ENCODE measurements around the gene ARHGAP18.

The ARHGAP18 gene

DNA sequence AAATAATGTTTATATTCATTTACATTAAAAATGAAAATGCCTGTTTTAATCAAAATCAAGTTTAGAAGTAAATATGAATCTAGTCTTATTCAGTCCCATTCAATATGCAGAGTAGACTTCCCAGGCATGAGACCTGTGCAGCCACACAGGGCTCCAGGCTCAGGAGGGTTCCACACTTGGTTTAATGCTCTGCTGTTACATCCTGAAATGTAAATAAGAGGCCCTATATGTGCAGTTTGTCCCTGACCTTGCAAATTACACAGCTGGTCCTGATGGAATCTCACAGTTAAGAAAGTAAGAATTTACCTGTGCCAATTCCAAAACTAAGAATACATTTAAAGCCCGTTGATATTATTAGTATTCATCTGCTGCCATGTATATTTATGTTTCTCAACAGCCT lies 79.4 kb downstream of the ARHGAP18 start:
- Histone ChIP-seq H3K4me1 (ENCODE audit: control insufficient read depth in 5 of 5, insufficient read depth in 5 of 5, low read length in 5 of 5) (peaks cover 0 to 5% (median 0%) of the 10 kb centered on the region in 5 donors), H3K9ac (ENCODE audit: low read length in 5 of 5) (no peak overlapping the region), H3K27me3 (ENCODE audit: control insufficient read depth in 5 of 5, insufficient read depth in 4 of 5, low read length in 5 of 5) (no peaks in the 10 kb centered on the region), H3K36me3 (ENCODE audit: control insufficient read depth in 5 of 5, insufficient read depth in 5 of 5, low read length in 5 of 5) (peaks cover 9 to 24% (median 13%) of the 10 kb centered on the region in 5 donors), H3K9me3 (ENCODE audit: control insufficient read depth in 5 of 5, low read length in 5 of 5) (no peaks in the 10 kb centered on the region), H3K27ac (ENCODE audit: low read depth, low read length) (no peak overlapping the region), H3K4me3 (ENCODE audit: low read depth in 1 of 5, low read length in 5 of 5) (no peak overlapping the region)

DNA sequence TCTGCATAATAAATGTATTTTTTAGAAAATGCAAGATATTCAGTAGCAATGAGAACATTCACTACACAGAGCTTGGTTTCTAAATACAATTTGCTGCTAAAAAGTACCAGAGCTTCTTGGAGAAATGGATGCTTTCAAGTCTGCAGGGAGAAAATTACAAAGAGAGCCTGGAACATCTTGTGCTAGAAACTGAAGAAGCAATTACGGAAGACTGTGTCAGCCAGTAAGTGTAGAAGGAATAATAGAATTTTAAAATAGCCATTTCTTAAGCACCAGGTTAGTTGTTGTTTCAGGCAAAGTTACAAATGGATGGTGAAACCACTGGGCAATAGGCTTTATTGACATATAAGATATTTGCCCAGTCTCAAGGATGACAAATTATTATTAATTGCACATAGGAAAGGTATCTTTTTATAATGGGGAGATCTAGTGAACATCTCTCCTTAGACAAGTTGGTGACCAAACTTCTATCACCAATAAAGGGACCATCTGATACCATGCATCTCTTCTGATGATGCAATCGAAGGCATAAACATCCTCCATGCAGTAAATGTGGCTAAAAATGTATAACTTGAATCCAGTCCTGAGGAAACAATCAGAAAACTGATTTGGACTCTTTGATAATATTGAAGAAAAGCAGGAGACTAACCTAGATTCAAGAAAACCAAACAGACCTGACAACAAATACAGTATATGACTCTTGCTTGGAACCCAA lies 81.7 kb downstream of the ARHGAP18 start:
- Histone ChIP-seq H3K9ac (ENCODE audit: low read length in 5 of 5) (no peak overlapping the region), H3K9me3 (ENCODE audit: control insufficient read depth in 5 of 5, low read length in 5 of 5) (no peaks in the 10 kb centered on the region), H3K4me3 (ENCODE audit: low read depth in 1 of 5, low read length in 5 of 5) (no peak overlapping the region), H3K36me3 (ENCODE audit: control insufficient read depth in 5 of 5, insufficient read depth in 5 of 5, low read length in 5 of 5) (peaks cover 5 to 21% (median 13%) of the 10 kb centered on the region in 5 donors), H3K27ac (ENCODE audit: low read depth, low read length) (no peak overlapping the region), H3K27me3 (ENCODE audit: control insufficient read depth in 5 of 5, insufficient read depth in 4 of 5, low read length in 5 of 5) (no peaks in the 10 kb centered on the region), H3K4me1 (ENCODE audit: control insufficient read depth in 5 of 5, insufficient read depth in 5 of 5, low read length in 5 of 5) (no peaks in the 10 kb centered on the region)

- H3K4me3 ChIP-seq (ENCODE audit: low read depth in 1 of 5, low read length in 5 of 5) = no peak overlapping the region
- no peaks in the 10 kb centered on the region for H3K4me1 ChIP-seq (ENCODE audit: control insufficient read depth in 5 of 5, insufficient read depth in 5 of 5, low read length in 5 of 5)
- H3K27me3 ChIP-seq (ENCODE audit: control insufficient read depth in 5 of 5, insufficient read depth in 4 of 5, low read length in 5 of 5) = no peaks in the 10 kb centered on the region
- H3K36me3 ChIP-seq (ENCODE audit: control insufficient read depth in 5 of 5, insufficient read depth in 5 of 5, low read length in 5 of 5) = peaks cover 5 to 16% (median 12%) of the 10 kb centered on the region in 5 donors
- no peak overlapping the region for H3K9ac ChIP-seq (ENCODE audit: low read length in 5 of 5)
- H3K27ac ChIP-seq (ENCODE audit: low read depth, low read length) = no peak overlapping the region
- no peaks in the 10 kb centered on the region for H3K9me3 ChIP-seq (ENCODE audit: control insufficient read depth in 5 of 5, low read length in 5 of 5)
Measured at GRCh38 chr6:129624488-129624887, 85.5 kb downstream of the ARHGAP18 start.

DNA sequence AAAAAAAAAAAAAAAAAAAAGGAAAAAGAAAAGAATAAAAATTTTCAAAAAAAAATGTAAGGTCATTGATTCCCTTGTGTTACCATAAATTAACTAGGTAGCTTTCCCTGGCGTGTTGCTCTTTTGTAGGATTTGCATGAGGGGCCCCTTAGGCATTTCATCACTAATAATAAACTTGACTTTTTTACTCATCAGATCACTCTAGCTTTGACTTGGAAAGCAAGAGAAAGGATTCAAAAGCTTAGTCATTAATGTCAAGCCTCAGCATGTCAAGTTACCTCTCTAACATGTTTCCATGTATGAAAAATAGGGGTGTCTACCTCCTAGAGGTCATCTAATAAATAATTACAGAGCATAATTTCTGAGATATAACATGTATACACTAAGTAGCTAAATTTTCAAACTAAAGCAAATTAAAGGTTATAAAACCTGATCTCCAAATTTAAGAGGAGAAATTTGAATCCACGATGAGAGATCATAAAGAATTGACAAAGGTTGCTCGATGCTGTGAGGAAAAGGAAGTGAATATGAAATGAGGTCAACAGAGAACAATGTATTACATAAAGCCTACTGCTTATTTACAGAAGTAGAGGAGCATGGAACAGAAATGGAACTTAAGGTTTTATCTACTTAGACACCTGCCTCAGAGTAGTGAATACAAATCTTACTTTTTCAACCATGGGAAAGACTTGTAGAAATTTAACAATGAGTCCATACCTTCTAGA lies 86.8 kb downstream of the ARHGAP18 start:
- H3K4me3 ChIP-seq (ENCODE audit: low read depth in 1 of 5, low read length in 5 of 5) = no peak overlapping the region
- no peak overlapping the region for H3K9ac ChIP-seq (ENCODE audit: low read length in 5 of 5)
- peaks cover 0 to 12% (median 6%) of the 10 kb centered on the region in 5 donors for H3K36me3 ChIP-seq (ENCODE audit: control insufficient read depth in 5 of 5, insufficient read depth in 5 of 5, low read length in 5 of 5)
- H3K27me3 ChIP-seq (ENCODE audit: control insufficient read depth in 5 of 5, insufficient read depth in 4 of 5, low read length in 5 of 5) = no peaks in the 10 kb centered on the region
- H3K9me3 ChIP-seq (ENCODE audit: control insufficient read depth in 5 of 5, low read length in 5 of 5) = no peaks in the 10 kb centered on the region
- no peaks in the 10 kb centered on the region for H3K4me1 ChIP-seq (ENCODE audit: control insufficient read depth in 5 of 5, insufficient read depth in 5 of 5, low read length in 5 of 5)
- H3K27ac ChIP-seq (ENCODE audit: low read depth, low read length) = no peak overlapping the region

- Histone ChIP-seq H3K27me3 (ENCODE audit: control insufficient read depth in 5 of 5, insufficient read depth in 4 of 5, low read length in 5 of 5) (no peaks in the 10 kb centered on the region), H3K27ac (ENCODE audit: low read depth, low read length) (no peak overlapping the region), H3K9me3 (ENCODE audit: control insufficient read depth in 5 of 5, low read length in 5 of 5) (no peaks in the 10 kb centered on the region), H3K4me3 (ENCODE audit: low read depth in 1 of 5, low read length in 5 of 5) (no peak overlapping the region), H3K9ac (ENCODE audit: low read length in 5 of 5) (no peak overlapping the region), H3K4me1 (ENCODE audit: control insufficient read depth in 5 of 5, insufficient read depth in 5 of 5, low read length in 5 of 5) (no peaks in the 10 kb centered on the region), H3K36me3 (ENCODE audit: control insufficient read depth in 5 of 5, insufficient read depth in 5 of 5, low read length in 5 of 5) (peaks cover 0 to 19% (median 9%) of the 10 kb centered on the region in 5 donors)
Measured at GRCh38 chr6:129621252-129621651, 88.7 kb downstream of the ARHGAP18 start.

DNA sequence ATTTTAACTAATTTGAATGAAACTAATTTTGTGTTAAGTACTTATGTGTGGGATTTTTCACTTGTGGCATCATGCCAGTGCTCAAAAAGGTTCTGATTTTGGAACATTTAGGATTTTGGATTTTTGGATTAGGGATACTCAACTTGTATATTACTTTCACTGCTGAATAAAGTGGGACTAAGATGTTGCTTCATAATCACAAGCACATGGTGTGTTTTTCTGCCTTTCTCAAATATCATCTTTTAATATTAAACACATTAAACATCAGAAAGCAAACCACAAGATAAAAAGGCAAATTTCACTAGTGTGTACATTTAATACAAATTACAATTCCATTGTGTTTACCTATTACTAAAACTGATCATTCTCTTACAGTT lies 89.8 kb downstream of the ARHGAP18 start:
- H3K9me3 ChIP-seq (ENCODE audit: control insufficient read depth in 5 of 5, low read length in 5 of 5) = no peaks in the 10 kb centered on the region
- no peak overlapping the region for H3K9ac ChIP-seq (ENCODE audit: low read length in 5 of 5)
- no peaks in the 10 kb centered on the region for H3K27me3 ChIP-seq (ENCODE audit: control insufficient read depth in 5 of 5, insufficient read depth in 4 of 5, low read length in 5 of 5)
- no peaks in the 10 kb centered on the region for H3K4me1 ChIP-seq (ENCODE audit: control insufficient read depth in 5 of 5, insufficient read depth in 5 of 5, low read length in 5 of 5)
- H3K27ac ChIP-seq (ENCODE audit: low read depth, low read length) = no peak overlapping the region
- peaks cover 0 to 23% (median 9%) of the 10 kb centered on the region in 5 donors for H3K36me3 ChIP-seq (ENCODE audit: control insufficient read depth in 5 of 5, insufficient read depth in 5 of 5, low read length in 5 of 5)
- no peak overlapping the region for H3K4me3 ChIP-seq (ENCODE audit: low read depth in 1 of 5, low read length in 5 of 5)

DNA sequence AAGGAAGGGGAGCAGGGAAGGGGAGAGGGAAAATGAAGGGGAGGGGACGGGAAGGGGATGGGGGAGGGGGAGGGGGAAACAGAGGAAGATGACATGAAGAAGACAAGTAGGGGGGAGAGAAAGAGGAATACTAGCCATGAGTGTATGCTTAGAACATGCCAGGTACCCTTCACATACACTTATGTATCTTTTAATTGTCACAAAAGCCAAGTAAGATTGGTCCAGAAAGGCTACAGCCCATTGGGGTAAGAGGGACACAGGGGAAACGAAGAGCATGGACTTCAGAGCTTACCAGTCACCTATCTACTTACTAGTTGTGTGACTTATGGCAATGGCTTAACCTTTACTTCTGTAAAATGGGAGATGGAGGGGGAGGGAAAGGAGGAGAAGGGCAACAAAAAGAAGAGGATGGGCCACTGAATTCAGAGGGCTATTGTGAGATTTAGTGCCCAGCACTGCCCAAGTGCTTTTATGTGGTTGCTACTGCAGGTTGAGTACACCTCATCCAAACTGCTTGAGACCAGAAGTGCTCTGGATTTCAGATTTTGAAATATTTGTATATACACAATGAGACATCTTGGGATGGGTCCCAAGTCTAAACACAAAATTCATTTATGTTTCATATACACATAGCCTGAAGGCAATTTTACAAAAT lies 90.3 kb downstream of the ARHGAP18 start:
- no peaks in the 10 kb centered on the region for H3K27me3 ChIP-seq (ENCODE audit: control insufficient read depth in 5 of 5, insufficient read depth in 4 of 5, low read length in 5 of 5)
- no peaks in the 10 kb centered on the region for H3K9me3 ChIP-seq (ENCODE audit: control insufficient read depth in 5 of 5, low read length in 5 of 5)
- H3K9ac ChIP-seq (ENCODE audit: low read length in 5 of 5) = no peak overlapping the region
- H3K4me3 ChIP-seq (ENCODE audit: low read depth in 1 of 5, low read length in 5 of 5) = no peak overlapping the region
- H3K4me1 ChIP-seq (ENCODE audit: control insufficient read depth in 5 of 5, insufficient read depth in 5 of 5, low read length in 5 of 5) = no peaks in the 10 kb centered on the region
- H3K27ac ChIP-seq (ENCODE audit: low read depth, low read length) = no peak overlapping the region
- H3K36me3 ChIP-seq (ENCODE audit: control insufficient read depth in 5 of 5, insufficient read depth in 5 of 5, low read length in 5 of 5) = peaks cover 0 to 27% (median 9%) of the 10 kb centered on the region in 5 donors

DNA sequence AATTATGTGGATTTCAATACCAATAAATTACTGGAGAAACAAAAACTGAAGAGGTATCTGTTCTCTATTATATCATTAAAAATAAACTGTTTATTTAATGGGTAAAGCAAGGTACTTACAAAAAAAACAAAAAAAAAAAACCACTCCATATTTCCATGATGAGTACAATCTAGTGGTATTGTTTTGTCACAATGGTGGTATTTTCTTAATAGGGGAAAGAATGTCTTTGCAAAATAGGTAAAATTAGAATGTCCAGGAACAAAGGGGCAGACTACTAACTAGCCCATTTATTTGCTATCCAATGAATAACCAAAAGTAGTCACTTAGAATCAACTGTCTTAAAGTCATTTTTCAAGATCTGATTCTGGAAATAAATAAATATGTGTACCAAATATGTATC lies 92.0 kb downstream of the ARHGAP18 start:
- H3K9me3 ChIP-seq (ENCODE audit: control insufficient read depth in 5 of 5, low read length in 5 of 5) = no peaks in the 10 kb centered on the region
- no peaks in the 10 kb centered on the region for H3K4me1 ChIP-seq (ENCODE audit: control insufficient read depth in 5 of 5, insufficient read depth in 5 of 5, low read length in 5 of 5)
- peaks cover 0 to 27% (median 9%) of the 10 kb centered on the region in 5 donors for H3K36me3 ChIP-seq (ENCODE audit: control insufficient read depth in 5 of 5, insufficient read depth in 5 of 5, low read length in 5 of 5)
- no peak overlapping the region for H3K4me3 ChIP-seq (ENCODE audit: low read depth in 1 of 5, low read length in 5 of 5)
- no peaks in the 10 kb centered on the region for H3K27me3 ChIP-seq (ENCODE audit: control insufficient read depth in 5 of 5, insufficient read depth in 4 of 5, low read length in 5 of 5)
- no peak overlapping the region for H3K27ac ChIP-seq (ENCODE audit: low read depth, low read length)
- H3K9ac ChIP-seq (ENCODE audit: low read length in 5 of 5) = no peak overlapping the region

GRCh38 chr6:129615496-129615895 lies 94.5 kb downstream of the ARHGAP18 start:
- Histone ChIP-seq H3K27ac (ENCODE audit: low read depth, low read length) (no peak overlapping the region), H3K27me3 (ENCODE audit: control insufficient read depth in 5 of 5, insufficient read depth in 4 of 5, low read length in 5 of 5) (no peaks in the 10 kb centered on the region), H3K36me3 (ENCODE audit: control insufficient read depth in 5 of 5, insufficient read depth in 5 of 5, low read length in 5 of 5) (peaks cover 0 to 25% (median 12%) of the 10 kb centered on the region in 5 donors), H3K9me3 (ENCODE audit: control insufficient read depth in 5 of 5, low read length in 5 of 5) (no peaks in the 10 kb centered on the region), H3K9ac (ENCODE audit: low read length in 5 of 5) (no peak overlapping the region), H3K4me1 (ENCODE audit: control insufficient read depth in 5 of 5, insufficient read depth in 5 of 5, low read length in 5 of 5) (no peaks in the 10 kb centered on the region), H3K4me3 (ENCODE audit: low read depth in 1 of 5, low read length in 5 of 5) (no peak overlapping the region)

- no peaks in the 10 kb centered on the region for H3K9me3 ChIP-seq (ENCODE audit: control insufficient read depth in 5 of 5, low read length in 5 of 5)
- no peak overlapping the region for H3K9ac ChIP-seq (ENCODE audit: low read length in 5 of 5)
- H3K4me1 ChIP-seq (ENCODE audit: control insufficient read depth in 5 of 5, insufficient read depth in 5 of 5, low read length in 5 of 5) = no peaks in the 10 kb centered on the region
- no peak overlapping the region for H3K27ac ChIP-seq (ENCODE audit: low read depth, low read length)
- no peaks in the 10 kb centered on the region for H3K27me3 ChIP-seq (ENCODE audit: control insufficient read depth in 5 of 5, insufficient read depth in 4 of 5, low read length in 5 of 5)
- no peak overlapping the region for H3K4me3 ChIP-seq (ENCODE audit: low read depth in 1 of 5, low read length in 5 of 5)
- peaks cover 0 to 29% (median 13%) of the 10 kb centered on the region in 5 donors for H3K36me3 ChIP-seq (ENCODE audit: control insufficient read depth in 5 of 5, insufficient read depth in 5 of 5, low read length in 5 of 5)
Measured at GRCh38 chr6:129615020-129615419, 95.0 kb downstream of the ARHGAP18 start.

All from subcutaneous abdominal adipose tissue (tissue), 5 donors.